CD4-positive, alpha-beta T cell treated with Interleukin-4 for 4 hours (primary cell): ENCODE data around the gene LIPE.

Experiments used
- DNase-seq: peaks from one replicate; pipeline ENCODE4 v3.0.0-alpha.2; 2020

The LIPE gene

DNA sequence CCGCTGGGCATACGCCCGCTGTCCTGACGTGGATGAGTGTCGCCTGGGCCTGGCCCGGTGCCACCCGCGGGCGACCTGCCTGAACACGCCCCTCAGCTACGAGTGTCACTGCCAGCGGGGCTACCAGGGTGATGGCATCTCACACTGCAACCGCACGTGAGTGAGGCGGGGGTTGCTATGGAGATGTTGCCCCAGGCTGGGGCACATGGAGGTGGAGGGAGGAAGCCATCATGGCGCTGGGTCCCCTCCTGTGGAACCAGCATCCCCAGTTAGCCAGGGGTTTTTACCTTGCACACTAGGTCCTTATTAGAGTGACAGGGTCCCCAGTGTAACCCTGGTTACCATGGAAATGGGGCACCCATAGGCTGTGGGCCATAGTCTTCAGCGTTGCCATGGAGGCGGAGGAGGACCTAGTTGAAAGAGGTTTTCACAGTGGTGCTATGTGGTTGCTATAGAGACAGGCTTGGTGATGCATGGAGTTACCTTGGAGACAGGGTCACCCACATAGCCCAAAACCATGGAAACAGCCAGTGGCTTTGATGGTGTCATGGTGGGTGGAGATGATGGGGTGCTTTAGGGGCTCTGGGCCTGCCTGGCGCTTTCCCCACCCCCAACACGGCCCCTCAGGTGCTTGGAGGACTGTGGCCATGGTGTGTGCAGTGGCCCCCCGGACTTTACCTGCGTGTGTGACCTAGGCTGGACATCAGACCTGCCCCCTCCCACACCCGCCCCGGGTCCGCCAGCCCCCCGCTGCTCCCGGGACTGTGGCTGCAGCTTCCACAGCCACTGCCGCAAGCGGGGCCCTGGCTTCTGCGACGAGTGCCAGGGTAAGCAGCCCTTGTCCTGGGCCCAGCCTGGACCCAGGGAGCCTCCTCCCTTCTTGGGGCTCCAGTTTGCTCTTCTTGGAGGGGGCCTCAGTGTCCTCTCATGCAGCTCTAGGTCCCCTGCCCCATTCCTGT, 74.6 kb downstream of the LIPE start:
- DNase-seq: peak; percentile 47
